ENCODE data around the gene CD247. TPM values are rescaled to one million over a fixed set of nuclear protein-coding genes. Genes with fewer than 3 reads are reported as not detected.

The CD247 gene
- total and polyA plus RNA-seq, 2 of the 4 experiments (the other 2 are of a cell fraction) = not detected

DNA sequence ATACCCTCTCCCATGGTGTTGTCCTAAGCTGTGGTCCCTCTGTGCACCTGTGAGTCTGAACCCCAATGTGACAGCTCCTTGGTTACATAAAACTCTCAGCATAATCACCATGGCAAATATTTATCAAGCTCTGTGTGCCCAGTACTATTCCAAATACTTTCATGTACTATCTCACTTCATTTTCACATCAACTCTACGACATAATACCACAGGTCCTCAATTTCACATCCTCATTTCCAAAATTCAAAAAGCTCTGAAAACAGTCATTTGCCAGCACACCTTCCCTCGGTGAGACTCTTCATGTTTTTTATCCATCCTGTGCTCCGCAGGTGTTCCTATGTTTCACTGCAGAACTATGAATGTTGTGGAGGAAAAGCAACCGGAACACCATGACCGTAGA is 47.6 kb upstream of the CD247 start:
- CTCF ChIA-PET = interaction anchor here (1.6 to 2.0 kb wide), 2 partner anchors 8 to 10 kb away, joined by 3 to 5 read pairs; no protein-coding TSS in a partner anchor
- BruUV-seq (replicated peaks) = no TSS peak
- no peak overlapping the region for H3K9ac ChIP-seq (ENCODE audit: low read depth, low read length)
- no peak overlapping the region for H2AFZ ChIP-seq (replicated peaks; ENCODE audit: low read length, poor library complexity)
- H4K20me1 ChIP-seq (ENCODE audit: insufficient read depth, low read length) = no peaks in the 10 kb centered on the region
- no peak for TF ChIP-seq CEBPB (IDR thresholded peaks at IDR 0.05; ENCODE audit: low read depth, low read length)
- TF ChIP-seq, protein P1, sequence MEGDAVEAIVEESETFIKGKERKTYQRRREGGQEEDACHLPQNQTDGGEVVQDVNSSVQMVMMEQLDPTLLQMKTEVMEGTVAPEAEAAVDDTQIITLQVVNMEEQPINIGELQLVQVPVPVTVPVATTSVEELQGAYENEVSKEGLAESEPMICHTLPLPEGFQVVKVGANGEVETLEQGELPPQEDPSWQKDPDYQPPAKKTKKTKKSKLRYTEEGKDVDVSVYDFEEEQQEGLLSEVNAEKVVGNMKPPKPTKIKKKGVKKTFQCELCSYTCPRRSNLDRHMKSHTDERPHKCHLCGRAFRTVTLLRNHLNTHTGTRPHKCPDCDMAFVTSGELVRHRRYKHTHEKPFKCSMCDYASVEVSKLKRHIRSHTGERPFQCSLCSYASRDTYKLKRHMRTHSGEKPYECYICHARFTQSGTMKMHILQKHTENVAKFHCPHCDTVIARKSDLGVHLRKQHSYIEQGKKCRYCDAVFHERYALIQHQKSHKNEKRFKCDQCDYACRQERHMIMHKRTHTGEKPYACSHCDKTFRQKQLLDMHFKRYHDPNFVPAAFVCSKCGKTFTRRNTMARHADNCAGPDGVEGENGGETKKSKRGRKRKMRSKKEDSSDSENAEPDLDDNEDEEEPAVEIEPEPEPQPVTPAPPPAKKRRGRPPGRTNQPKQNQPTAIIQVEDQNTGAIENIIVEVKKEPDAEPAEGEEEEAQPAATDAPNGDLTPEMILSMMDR (conservative IDR thresholded peaks at IDR 0.05; ENCODE audit: low read depth, low read length) = no peak
- H4K8ac ChIP-seq (ENCODE audit: low read depth in 2 of 2, low read length in 2 of 2) = no peak overlapping the region
- H2BK5ac ChIP-seq (ENCODE audit: low read depth, low read length, poor library complexity, severe bottlenecking) = no peak overlapping the region
- in situ Hi-C loops (cut with MboI; ENCODE audit: low sequenced_read_pairs) (no loop called here), dilution Hi-C loops (cut with HindIII; ENCODE audit: low sequenced_read_pairs, unreplicated experiment) (no loop called here), intact Hi-C loops (cut with micrococcal nuclease) (no loop called here)
- H3K4me1 ChIP-seq (ENCODE audit: control insufficient read depth, insufficient read depth, low read length) = no peaks in the 10 kb centered on the region
- WGBS, 2 experiments (ENCODE audit: extremely low coverage in 2 of 2, insufficient read length in 1 of 2) = 17 to 100% methylated on average over 1 of the region's 5 CpGs
- H2BK15ac ChIP-seq (ENCODE audit: low read depth, low read length) = no peak overlapping the region
- no peak overlapping the region for H4K91ac ChIP-seq (ENCODE audit: insufficient read depth, low read depth, low read length)
- H3K36me3 ChIP-seq (ENCODE audit: control insufficient read depth, insufficient read depth, low read length) = no peaks in the 10 kb centered on the region
- H4K5ac ChIP-seq (ENCODE audit: low read depth, low read length) = no peak overlapping the region
- H2AK5ac ChIP-seq (ENCODE audit: low read depth, low read length) = no peak overlapping the region
- H3K4me2 ChIP-seq (ENCODE audit: low read depth, low read length) = no peak overlapping the region
- no peaks in the 10 kb centered on the region for H3K79me1 ChIP-seq (ENCODE audit: low read depth in 1 of 2, low read length in 2 of 2)
- no peak overlapping the region for H3K27ac ChIP-seq (ENCODE audit: insufficient read depth, low read length)
- H3K27me3 ChIP-seq (ENCODE audit: control insufficient read depth, insufficient read depth, low read length) = peaks cover 4% of the 10 kb centered on the region
- H2AK9ac ChIP-seq (replicated peaks; ENCODE audit: low read depth, low read length, poor library complexity) = no peak overlapping the region
- POLR2A ChIA-PET (ENCODE audit: unreplicated experiment) = no interaction called here
- H3K9me1 ChIP-seq (ENCODE audit: insufficient read depth, low read length) = no peaks in the 10 kb centered on the region
- H3K23ac ChIP-seq (ENCODE audit: low read depth, low read length) = no peak overlapping the region
- ATAC-seq (ENCODE audit: low read depth) = no peak
- H3K4me3 ChIP-seq (ENCODE audit: insufficient read depth, low read depth, low read length) = no peak overlapping the region
- H3K4ac ChIP-seq (ENCODE audit: low read depth, low read length) = no peak overlapping the region
- DNase-seq = no peak
- H3K56ac ChIP-seq (ENCODE audit: extremely low read depth, insufficient read depth, low read length) = no peak overlapping the region
- no peak overlapping the region for H3K14ac ChIP-seq (replicated peaks; ENCODE audit: low read depth, low read length)
- H2BK120ac ChIP-seq (ENCODE audit: low read depth, low read length) = no peak overlapping the region
- H3K9me3 ChIP-seq (ENCODE audit: control insufficient read depth, insufficient read depth, low read length) = no peaks in the 10 kb centered on the region
- no peak overlapping the region for H3K18ac ChIP-seq (ENCODE audit: low read depth, low read length)
- H2BK20ac ChIP-seq (ENCODE audit: low read depth, low read length) = no peak overlapping the region
